IPS-20b (cell line): ENCODE results near the gene STARD7.

Experiments used
- H3K27ac ChIP-seq: one replicate; pipeline ENCODE4 v1.5.1; 2013; ENCODE audit warnings: low read length
- H3K27me3 ChIP-seq: 2 replicates; pipeline ENCODE4 v1.6.1; 2013; ENCODE audit warnings: mild to moderate bottlenecking, low read length, inconsistent platforms; ENCODE audit not compliant: insufficient read depth
- H3K36me3 ChIP-seq: 2 replicates; pipeline ENCODE4 v1.6.1; 2013; ENCODE audit warnings: low read depth, mild to moderate bottlenecking, inconsistent platforms, low read length, moderate library complexity; ENCODE audit not compliant: insufficient read depth
- H3K4me1 ChIP-seq: 2 replicates; pipeline ENCODE4 v1.6.1; 2013; ENCODE audit warnings: mild to moderate bottlenecking, control low read depth, inconsistent platforms, low read length, moderate library complexity; ENCODE audit not compliant: insufficient read depth
- H3K4me3 ChIP-seq: 2 replicates; pipeline ENCODE4 v1.5.1; 2013; ENCODE audit warnings: mild to moderate bottlenecking, low read length, inconsistent platforms
- H3K9ac ChIP-seq: 2 replicates; pipeline ENCODE4 v1.6.1; 2013; ENCODE audit warnings: low read depth, mild to moderate bottlenecking, inconsistent platforms, low read length, moderate library complexity
- H3K9me3 ChIP-seq: 2 replicates; pipeline ENCODE4 v1.6.1; 2013; ENCODE audit warnings: mild to moderate bottlenecking, low read depth, low read length, inconsistent platforms; ENCODE audit not compliant: insufficient read depth

The STARD7 gene

DNA sequence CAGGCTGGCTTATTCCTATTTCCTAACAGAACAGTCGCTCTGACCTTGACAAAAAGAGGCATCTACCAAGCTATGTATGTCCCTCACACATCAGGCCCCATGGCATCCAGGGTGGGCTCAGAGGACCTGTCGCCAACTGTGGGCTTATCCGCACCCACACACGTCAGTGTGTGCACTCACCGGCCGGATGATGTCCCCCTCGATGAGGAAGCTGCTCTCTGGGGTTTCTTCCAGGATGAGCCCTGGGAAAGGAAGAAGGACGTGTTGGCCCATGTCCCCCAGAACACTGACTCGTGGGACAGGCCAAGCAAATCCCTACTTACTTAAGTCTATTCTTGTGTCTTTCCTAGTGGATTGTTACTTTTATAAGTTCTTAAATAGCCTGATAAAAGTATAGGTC, 73.5 kb downstream of the STARD7 start:
- H3K27me3 ChIP-seq, result no peaks in the 10 kb centered on the region; the same call in 1 of the 2 replicates
- no peak overlapping the region for H3K9ac ChIP-seq
- no peak overlapping the region for H3K27ac ChIP-seq
- no peaks in the 10 kb centered on the region for H3K9me3 ChIP-seq
- peaks cover 3% of the 10 kb centered on the region for H3K4me1 ChIP-seq
- H3K4me3 ChIP-seq, result no peak overlapping the region
- H3K36me3 ChIP-seq, result no peaks in the 10 kb centered on the region
